Panc1 (cell line): ENCODE measurements around the gene ZC3H8.

ENCODE experiments used
- POLR2AphosphoS5 ChIP-seq: IDR thresholded peaks from 2 replicates; pipeline ENCODE4 v1.6.1; 2012; ENCODE audit warnings: mild to moderate bottlenecking, low read depth, low read length, moderate library complexity
- TF ChIP-seq, protein P1 (sequence below), 2 experiments: IDR thresholded peaks; 2 replicates each; pipeline ENCODE4 v1.6.1; 2011 to 2012; ENCODE audit warnings: low read depth in 2 of 2, control low read depth in 1 of 2, low read length in 1 of 2, mild to moderate bottlenecking in 1 of 2, moderate library complexity in 1 of 2; ENCODE audit not compliant: insufficient read depth in 1 of 2

DNA sequence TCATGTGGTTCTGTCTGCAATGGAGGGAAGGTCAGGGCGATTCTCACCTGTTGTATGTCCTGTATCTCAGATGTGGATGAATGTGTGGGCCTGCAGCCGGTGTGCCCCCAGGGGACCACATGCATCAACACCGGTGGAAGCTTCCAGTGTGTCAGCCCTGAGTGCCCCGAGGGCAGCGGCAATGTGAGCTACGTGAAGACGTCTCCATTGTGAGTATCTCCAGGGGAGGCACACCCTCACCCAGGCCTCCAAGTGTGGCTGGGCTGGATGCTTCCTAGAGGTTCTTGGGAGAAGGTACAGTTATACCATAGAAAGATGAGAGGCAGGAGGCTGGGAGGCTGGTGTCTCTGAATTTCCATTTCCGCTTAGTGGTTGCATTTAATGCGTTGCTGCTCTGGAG is 69.7 kb downstream of the ZC3H8 start:
- TF ChIP-seq, protein P1, sequence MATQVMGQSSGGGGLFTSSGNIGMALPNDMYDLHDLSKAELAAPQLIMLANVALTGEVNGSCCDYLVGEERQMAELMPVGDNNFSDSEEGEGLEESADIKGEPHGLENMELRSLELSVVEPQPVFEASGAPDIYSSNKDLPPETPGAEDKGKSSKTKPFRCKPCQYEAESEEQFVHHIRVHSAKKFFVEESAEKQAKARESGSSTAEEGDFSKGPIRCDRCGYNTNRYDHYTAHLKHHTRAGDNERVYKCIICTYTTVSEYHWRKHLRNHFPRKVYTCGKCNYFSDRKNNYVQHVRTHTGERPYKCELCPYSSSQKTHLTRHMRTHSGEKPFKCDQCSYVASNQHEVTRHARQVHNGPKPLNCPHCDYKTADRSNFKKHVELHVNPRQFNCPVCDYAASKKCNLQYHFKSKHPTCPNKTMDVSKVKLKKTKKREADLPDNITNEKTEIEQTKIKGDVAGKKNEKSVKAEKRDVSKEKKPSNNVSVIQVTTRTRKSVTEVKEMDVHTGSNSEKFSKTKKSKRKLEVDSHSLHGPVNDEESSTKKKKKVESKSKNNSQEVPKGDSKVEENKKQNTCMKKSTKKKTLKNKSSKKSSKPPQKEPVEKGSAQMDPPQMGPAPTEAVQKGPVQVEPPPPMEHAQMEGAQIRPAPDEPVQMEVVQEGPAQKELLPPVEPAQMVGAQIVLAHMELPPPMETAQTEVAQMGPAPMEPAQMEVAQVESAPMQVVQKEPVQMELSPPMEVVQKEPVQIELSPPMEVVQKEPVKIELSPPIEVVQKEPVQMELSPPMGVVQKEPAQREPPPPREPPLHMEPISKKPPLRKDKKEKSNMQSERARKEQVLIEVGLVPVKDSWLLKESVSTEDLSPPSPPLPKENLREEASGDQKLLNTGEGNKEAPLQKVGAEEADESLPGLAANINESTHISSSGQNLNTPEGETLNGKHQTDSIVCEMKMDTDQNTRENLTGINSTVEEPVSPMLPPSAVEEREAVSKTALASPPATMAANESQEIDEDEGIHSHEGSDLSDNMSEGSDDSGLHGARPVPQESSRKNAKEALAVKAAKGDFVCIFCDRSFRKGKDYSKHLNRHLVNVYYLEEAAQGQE (IDR thresholded peaks at IDR 0.05; ENCODE audit: insufficient read depth in 1 of 2, low read depth in 2 of 2, low read length in 1 of 2), result no peak
- TF ChIP-seq POLR2AphosphoS5, result no peak
